DMS53 treated with DMSO at 0.1 percent for 48 hours (cell line): ENCODE measurements around the gene CDK11B.

Source experiments
- DNase-seq: peaks from one replicate; lab custom pipeline; 2025; ENCODE audit not compliant: unreplicated experiment; lab: John Stamatoyannopoulos, UW

Gene CDK11B

DNA sequence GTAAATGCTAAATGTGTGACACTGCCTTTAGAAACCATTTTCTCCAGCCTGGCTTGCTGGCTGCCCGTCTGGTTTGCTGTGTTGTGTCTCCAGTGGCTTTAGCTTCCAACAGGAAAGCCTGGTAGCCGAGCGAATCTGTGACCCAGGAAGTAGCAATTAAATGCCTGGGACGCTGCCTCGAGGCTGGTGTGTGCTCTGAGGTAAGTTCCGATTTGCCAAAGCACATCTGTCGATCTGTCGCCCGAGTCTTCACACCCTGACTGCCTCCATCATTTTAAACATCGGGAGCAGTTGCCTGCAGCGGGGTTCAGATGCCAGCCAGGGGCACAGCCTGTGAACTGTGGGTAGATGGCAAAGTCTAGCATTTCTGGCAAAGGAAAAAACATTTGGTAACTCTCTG lies 41.3 kb downstream of the CDK11B start:
- DNase-seq, result no peak

DNA sequence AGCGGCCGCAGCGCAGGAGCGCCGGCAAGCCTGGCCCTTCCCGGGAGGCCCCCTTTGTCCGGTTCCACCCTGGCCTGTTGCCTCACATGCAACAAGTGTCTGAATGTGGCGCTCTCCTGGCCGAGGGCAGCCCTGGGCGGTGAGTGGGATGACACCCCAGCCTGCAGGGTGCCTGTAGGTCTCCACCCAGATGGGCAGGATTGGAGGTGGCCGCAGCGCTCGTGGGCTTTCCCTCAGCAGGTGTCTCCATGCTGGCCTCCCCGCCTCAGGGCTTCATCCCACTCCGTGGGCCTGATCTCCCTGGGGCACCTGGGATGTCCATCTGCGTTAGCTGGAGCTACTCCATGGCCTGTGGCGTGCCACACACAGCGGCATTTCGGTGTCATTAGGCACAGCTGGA lies 42.0 kb downstream of the CDK11B start:
- DNase-seq, result no peak

DNA sequence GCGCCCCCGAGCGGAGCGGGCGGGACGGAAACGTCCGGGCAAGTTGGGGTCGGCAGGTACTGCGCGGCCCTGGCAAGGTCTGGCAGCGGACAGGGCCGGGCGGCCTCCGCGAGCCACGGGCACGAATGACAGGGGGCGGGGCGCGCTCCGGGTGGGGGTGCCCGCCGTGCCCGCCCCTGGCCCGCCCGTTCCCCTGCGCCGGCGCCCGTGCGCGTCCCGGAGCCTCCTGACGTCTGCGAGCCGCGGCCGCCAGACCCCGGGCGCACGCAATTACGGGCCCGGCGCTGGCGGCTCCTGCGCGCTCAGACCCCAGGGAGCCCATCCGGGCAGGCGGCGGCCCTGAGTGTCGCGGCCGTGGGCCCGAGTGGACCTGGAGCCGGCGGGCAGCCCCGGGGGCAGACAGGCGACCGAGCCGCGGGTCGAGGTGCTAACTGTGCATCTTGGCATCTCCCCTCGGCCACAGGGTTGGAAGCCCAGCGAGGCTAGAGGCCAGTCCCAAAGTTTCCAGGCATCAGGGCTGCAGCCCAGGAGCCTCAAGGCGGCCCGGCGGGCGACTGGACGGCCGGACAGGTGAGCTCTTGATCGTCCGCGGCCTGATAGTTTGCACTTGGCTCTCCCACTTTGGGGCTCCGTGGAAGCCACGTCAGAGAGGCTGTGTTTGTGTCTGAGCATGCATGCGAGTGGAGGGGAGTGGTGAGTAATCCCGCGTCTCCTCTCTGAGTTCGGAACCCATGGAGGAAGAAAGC lies 42.6 kb downstream of the CDK11B start:
- DNase-seq, result no peak

DNA sequence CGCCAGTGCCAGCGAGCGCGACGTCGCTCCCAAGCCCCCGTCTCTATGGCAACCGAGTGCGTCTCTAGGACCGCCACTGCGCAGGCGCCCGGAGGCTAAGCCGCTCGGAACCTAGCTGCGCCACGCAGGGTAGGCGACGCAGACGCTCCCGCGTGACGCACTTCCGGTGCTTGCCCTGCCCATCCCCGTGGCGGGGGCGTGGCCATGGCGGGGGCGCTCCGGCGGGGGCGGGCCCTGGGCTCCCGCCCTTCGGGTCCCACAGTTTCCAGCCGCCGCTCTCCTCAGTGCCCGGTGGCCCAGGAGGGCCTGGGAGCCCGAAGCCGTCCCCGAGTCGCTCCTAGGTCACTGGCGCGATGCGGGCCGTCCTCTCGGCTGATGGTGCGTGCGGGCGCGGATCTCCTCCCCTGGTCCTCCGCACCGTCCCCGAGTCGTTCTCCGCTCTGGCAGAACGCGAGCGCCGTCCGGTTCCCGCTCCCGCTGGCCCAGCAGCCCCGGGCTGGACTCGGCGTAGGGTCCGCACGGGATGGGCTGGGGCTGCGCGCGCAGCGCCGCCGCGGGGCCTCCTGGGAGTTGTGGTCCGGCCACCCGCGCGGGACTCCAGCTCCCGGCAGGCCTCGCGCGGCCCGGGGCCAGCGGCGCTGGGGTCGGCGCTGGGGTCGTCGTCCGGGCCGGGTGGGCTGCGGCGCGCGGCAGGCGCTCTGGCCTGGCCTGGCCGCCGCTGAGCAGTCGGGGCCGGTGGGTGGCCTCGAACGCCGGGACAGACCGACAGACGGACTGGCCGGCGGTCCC lies 43.4 kb downstream of the CDK11B start, which contains the start of gene MIB2:
Gene MIB2 (plus strand): TSS at position 245 of the 789 bp plus-strand sequence. CDS start 7,953 bp downstream, outside the sequence.
- DNase-seq, result peak; percentile 95

DNA sequence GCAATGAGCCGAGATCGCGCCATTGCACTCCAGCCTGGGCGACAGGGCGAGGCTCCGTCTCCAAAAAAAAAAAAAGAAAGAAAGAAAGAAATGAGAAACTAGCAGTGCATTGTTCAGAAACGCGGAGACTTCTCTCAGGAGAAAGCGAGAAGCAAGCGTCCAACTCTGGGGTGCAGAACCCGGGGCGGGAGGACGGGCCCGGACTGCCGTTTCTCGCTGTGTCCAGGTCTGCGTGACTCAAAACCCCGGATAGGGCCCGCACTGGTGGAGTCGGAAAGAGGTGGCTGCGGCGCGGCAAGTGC lies 43.9 kb downstream of the CDK11B start:
- no peak for DNase-seq

DNA sequence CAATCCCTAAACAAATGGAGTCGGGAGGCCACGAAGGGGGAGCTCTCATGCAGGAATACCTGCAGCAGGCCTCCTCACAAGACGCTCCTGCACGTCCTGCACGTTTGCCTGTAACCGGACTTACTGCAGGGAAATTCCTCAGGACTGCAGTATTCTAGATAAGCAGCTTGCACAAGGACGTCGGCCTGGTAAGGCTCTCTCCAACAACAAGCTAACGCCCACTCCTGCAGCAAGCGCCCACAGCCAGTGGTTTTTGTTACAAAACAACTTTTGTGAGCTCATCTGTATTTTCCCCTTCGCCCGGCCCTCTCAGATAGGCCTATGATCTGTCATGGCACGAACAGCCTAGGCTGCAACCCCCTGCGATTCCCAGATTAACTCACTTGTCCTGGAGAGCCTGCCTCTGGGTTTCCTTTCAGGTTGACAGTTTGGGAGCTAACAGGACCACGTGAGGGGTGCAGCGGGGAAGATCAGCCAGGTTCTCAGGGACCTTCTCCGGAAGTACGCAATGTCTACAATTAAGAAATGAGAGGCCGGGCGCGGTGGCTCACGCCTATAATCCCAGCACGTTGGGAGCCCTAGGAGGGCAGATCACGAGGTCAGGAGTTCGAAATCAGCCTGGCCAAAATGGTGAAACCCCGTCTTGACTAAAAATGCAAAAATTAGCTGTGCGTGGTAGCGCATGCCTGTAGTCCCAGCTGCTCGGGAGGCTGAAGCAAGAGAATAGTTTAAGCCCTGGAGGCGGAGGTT lies 44.4 kb downstream of the CDK11B start:
- no peak for DNase-seq

DNA sequence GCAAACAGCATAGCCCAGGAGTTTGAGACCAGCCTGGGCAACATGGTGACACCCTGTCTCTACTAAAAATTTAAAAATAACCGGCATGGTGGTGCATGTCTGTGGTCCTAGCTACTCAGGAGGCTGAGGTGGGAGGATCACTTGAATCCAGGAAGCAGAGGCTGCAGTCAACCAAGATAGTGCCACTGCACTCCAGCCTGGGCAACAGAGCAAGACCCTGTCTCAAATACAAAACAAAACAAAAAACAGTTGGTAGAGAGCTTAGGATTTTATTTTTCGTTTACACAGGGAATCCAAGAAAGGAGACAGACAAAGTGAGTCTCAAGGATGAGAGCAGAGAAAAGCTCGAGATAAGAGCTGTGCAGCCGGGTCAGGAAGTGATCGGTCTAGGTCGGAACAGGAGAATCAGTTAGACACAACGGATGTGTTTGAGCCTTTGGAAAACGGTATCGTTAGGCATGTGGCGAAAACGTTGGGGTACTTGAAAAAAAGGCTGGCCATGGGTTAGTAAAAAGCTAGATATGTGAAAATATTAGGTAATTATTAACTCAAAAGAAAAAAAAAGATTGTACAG lies 45.2 kb downstream of the CDK11B start:
- DNase-seq, result no peak

DNA sequence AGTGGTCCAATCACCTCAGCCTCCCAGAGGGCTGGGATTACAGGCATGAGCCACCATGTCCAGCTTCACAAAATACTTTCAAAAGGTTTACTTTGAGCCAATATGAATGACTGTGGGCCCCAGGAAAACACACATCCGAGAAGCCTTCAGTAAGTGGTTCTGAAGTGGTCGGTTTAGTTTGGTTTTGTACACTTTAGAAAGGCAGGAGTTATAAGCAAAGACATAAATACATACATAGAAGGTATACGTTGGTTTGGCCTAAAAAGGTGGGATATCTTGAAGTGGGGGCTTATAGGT lies 46.8 kb downstream of the CDK11B start:
- peak; percentile 43 for DNase-seq

DNA sequence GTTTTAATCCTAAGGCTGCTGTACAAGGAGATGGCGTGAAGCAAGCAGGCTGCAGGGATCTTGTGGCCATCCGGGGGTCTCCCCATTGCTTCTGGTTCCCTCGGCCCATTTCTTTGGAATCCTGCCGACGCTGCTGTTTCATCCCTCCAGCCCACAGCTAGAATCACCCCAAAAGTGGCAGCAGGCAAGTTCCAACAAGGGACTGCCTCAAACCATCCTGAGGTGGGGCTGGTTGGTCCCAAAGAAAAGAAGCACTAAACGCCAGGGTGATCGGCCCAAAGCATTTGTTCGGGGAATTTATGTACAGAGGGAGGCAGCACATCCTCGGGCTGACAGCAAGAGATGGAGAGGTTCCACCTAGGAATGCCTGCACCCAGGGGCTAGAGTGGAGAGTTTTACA lies 48.0 kb downstream of the CDK11B start:
- no peak for DNase-seq

DNA sequence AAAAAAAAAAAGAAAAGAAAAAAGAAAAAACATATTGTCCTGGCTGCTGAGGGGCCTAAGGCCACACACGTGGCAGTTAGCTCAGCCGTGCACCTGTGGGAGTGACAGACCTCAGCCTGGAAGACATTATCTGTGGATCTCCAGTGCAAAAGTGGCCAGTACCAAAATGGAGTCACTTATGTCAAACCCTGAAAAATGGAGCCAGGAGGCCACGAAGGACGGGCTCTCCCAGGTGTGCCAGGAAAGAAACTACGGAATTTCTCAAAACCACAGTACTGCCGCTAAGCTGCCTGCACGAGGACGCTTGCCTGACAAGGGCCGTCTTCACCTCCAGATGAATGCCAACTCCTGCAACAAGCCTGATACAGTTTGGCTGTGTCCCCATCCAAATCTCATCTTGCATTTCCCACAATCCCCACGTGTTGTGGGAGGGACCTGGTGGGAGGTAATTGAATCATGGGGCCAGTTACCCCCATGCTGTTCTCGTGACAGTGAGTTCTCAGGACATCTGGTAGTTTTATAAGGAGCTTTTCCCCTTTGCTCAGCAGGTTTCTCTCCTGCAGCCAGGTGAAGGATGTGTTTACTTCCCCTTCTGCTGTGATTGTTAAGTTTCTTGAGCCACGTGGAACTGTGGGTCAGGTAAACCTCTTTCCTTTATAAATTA lies 48.9 kb downstream of the CDK11B start:
- no peak for DNase-seq

DNA sequence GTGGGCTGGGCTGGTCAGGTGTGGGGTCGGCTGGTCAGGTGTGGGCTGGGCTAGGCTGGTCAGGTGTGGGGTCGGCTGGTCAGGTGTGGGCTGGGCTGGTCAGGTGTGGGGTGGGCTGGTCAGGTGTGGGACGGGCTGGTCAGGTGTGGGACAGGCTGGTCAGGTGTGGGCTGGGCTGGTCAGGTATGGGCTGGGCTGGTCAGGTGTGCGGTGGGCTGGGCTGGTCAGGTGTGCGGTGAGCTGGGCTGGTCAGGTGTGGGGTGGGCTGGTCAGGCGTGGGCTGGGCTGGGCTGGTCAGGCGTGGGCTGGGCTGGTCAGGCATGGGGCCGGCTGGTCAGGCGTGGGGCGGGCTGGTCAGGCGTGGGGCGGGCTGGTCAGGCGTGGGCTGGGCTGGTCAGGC lies 52.6 kb downstream of the CDK11B start:
- no peak for DNase-seq

DNA sequence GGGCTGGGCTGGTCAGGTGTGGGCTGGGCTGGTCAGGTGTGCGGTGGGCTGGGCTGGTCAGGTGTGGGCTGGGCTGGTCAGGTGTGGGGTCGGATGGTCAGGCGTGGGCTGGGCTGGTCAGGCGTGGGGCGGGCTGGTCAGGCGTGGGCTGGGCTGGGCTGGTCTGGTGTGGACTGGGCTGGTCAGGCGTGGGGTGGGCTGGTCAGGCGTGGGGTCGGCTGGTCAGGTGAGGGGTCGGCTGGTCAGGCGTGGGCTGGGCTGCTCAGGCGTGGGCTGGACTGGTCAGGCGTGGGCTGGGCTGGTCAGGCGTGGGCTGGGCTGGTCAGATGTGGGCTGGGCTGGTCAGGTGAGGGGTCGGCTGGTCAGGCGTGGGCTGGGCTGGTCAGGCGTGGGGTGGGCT lies 53.1 kb downstream of the CDK11B start:
- no peak for DNase-seq

DNA sequence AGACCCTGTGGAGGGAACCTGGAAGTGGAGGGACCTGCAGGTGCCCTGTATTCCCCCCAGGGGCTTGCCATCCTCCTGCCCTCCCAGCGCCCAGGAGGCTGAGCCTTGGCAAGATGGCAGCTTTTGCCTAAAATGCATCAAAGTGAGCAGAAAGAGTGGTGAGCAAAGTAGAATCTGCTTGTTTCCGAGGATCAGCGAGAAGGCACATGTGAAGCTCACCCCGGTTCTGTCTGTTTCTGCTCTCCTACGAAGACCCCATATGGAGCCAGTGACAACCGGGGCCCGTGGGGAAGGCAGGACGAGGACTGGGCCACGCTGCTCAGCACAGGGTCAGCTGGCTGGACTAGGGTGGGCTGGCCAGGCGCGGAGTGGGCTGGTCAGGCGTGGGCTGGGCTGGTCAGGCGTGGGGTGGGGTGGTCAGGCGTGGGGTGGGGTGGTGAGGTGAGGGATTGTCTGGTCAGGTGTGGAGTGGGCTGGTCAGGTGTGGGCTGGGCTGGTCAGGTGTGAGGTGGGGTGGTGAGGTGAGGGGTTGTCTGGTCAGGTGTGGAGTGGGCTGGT lies 53.7 kb downstream of the CDK11B start:
- no peak for DNase-seq

DNA sequence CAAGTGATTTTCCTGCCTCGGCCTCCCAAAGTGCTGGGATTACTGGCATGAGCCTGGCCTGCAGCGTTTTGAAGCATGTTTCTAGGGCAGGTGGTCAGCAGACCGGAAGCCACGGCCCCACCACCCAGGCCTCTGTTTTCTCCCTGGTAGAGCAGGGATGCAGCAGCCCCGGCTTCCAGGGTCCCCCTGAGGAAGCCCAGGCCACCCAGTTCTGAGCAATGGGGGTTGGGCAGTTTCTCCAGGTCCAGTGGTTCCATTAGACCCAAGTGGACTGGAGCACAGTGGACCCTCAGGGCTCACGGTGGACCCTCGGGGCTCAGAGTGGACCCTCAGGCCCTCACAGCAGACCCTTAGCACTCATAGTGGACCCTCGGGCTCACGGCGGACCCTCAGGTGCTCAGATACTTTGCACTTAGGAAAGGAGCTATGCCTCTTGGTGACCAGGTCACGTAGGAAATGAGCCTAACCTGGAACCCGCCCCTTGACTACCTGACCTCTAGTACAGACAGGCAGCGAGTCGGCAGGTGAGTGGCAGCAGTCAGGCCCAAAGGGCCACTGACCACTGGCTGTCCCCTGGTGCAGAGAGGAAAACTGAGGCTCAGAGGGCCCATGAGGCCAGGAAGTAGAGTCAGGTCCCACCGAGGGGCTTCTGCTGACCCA lies 54.3 kb downstream of the CDK11B start:
- DNase-seq, result no peak

DNA sequence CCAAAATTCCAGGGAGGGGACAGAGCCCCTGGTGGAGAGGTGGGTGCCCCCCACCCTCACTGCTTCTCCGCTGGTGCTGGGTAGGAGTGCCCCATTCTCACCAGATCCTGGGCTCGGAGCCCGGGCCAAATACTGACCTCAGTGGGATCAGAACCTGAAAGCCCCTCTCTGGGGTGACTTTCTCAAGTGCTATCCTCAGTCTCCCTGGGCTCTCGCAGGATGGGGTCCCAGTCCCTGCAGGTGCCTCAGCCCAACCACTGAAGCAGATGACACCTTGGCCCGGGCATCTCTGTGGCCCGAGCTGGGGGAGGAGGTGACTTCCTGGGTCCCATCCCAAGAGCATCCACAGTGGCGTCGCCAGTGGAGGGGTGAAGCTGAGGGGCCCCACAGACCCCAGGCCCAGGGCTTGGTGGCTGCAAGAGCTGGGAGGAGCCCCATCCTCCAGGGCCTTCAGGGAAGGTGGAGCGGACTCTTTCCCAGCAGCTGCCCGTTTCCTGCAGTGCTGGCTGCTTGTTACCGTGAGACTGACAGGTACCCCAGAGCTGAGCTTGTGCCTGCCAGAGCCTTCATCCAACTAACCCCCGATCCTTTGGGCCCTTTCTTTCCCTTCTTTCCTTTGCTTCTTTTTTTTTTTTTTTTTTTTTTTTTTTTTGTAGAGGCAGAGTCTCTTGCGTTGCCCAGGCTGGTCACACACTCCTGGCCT lies 55.0 kb downstream of the CDK11B start:
- no peak for DNase-seq

DNA sequence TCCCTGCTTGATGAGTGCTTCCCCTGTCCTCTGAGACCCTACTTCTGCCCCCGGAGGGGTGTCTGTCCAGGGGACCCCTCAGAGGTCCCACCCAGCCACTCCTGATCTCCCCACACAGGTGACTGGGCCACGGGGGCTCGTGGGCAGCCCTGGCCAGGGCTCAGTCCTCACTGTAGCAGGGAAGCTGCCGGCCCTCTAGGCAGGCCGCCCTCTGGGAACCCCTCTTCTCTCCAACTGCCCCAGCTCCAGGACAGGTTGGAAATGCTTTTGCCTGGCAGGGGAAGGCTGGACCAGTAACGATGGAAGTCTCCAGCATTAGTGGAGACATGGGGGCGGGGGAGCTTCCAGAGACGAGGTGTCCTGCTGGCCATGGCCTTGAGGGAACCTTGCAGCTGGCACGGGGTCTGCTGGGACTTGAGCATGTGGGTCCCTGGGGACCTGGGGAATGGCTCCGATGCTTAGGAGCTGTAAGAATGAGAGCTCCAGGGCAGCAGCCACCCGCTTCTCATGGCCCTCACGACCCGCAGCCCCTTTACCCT lies 55.8 kb downstream of the CDK11B start:
- no peak for DNase-seq

DNA sequence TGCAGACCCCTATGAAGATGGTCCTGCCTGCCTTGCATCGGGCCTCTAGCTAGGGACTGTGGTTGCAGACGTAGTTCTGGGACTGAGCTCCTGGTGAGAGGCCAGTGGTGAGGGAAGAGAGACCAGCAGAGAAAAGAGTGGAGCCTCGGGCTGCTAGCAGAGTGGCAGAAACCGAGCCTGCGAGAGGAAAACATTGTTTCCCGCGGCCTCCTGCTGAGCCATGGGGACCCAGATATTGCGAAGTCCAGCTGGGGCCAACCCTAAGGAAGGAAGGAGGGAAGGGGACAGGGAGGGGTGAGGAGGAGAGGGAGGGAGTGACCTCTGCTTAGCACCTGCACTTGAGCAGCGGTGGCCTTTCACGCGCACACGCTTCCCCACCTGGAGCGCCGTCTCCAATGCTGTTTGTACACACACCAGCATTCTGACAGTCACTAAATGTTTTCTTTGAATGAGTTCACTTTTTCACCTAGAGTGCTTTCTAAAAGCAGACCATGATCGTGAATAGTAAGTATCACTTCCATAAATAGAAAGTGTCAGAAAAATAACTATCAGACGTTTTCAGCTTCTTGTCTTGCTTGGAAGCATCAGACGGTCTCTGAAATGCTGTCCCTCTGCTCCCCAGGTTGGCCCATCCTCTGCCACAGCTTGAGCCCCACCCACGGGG lies 56.4 kb downstream of the CDK11B start:
- no peak for DNase-seq

DNA sequence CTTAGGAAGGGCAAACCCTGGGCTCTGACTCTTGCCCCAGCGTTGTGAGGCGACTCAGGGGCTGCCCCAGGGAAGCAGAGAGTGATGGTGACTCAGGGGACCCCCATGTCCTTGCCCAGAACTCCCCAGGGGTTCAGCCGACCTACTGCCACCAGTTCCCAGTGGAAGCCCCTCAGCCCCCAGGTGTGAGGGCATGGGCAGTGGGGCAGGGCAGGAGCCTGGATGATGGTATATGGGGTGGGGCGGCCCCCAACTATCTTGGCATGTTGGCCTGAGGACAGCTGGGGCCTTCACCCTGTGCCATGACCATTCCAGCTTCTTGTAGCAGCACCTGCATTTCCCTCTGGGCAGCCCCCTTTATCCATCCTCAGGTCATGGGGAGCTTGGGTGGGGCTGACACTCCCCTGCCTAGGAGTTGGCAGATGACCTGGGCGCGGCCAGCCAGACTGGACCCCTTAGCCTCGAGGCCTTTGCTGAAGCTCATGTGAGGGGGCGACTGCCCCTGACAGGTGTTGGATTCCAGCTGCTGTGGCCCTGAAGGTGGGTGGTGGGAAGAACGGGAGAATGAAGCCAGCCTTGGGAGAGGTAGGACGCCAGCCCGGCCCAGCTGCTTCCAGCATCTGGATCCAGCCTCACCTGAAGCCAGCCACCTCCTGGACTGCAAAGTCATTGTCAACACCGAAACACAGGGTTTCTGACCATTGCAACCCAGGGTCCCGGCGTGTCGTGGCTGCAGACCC lies 57.1 kb downstream of the CDK11B start:
- DNase-seq, result no peak
